ENCODE results near the gene ASB16.
"Not testable (repeated sequence)": the region's sequence is repeated elsewhere in the genome, so short reads cannot be mapped to it uniquely, and the experiment has no call there.

The ASB16 gene

GRCh38 chr17:44147812-44148211 lies 22.7 kb upstream of the ASB16 start:
- DNase-seq: no peak

- not testable (repeated sequence) for DNase-seq
These were observed 21.4 kb upstream of the ASB16 start for GRCh38 chr17:44149066-44149465.

GRCh38 chr17:44149750-44150329 lies 20.7 kb upstream of the ASB16 start:
- DNase-seq: no peak

- no peak for DNase-seq
These were observed 17.6 kb upstream of the ASB16 start for GRCh38 chr17:44152875-44153274.

- DNase-seq: no peak
These were observed 15.0 kb upstream of the ASB16 start for GRCh38 chr17:44155488-44155887.

GRCh38 chr17:44159519-44160210 lies 10.8 kb upstream of the ASB16 start:
- DNase-seq: peak; percentile 24

GRCh38 chr17:44164476-44164875 lies 6.0 kb upstream of the ASB16 start:
- DNase-seq: no peak

GRCh38 chr17:44167181-44167861 lies 3.2 kb upstream of the ASB16 start:
- DNase-seq: no peak

GRCh38 chr17:44170135-44170498 lies 387 bp upstream of the ASB16 start:
- no peak for DNase-seq

GRCh38 chr17:44171931-44172455 lies 1.5 kb downstream of the ASB16 start:
- no peak for DNase-seq

- no peak for DNase-seq
These were observed 3.9 kb downstream of the ASB16 start for GRCh38 chr17:44174427-44174826.

GRCh38 chr17:44176257-44176656 lies 5.8 kb downstream of the ASB16 start:
- DNase-seq: no peak

- DNase-seq: no peak
These were observed 6.4 kb downstream of the ASB16 start for GRCh38 chr17:44176671-44177501.

GRCh38 chr17:44177640-44178039 lies 7.1 kb downstream of the ASB16 start:
- DNase-seq: no peak

GRCh38 chr17:44178133-44178532 lies 7.6 kb downstream of the ASB16 start:
- no peak for DNase-seq

GRCh38 chr17:44183024-44183423 lies 12.5 kb downstream of the ASB16 start:
- no peak for DNase-seq

- DNase-seq: no peak
These were observed 13.8 kb downstream of the ASB16 start for GRCh38 chr17:44184212-44184810.

GRCh38 chr17:44186307-44187130 lies 16.0 kb downstream of the ASB16 start, which contains the start of gene TMUB2:
Gene TMUB2, plus strand, starts transcription at chr17:44186972. Its CDS starts 737 bp downstream, at chr17:44187709.
- peak; percentile 99 for DNase-seq

GRCh38 chr17:44187131-44187899 lies 16.8 kb downstream of the ASB16 start:
- DNase-seq: no peak

- DNase-seq: no peak
These were observed 18.3 kb downstream of the ASB16 start for GRCh38 chr17:44188576-44189403.
